Measurements from ENCODE around the gene NFIX. TPM values are rescaled to one million over a fixed set of nuclear protein-coding genes. Genes with fewer than 3 reads are reported as not detected.

The NFIX gene
- total and polyA plus RNA-seq, 2 of the 13 experiments (the other 11 are each of a cell fraction or from before 2014, with no cell fraction given): 3.4 to 5.4 TPM

GRCh38 chr19:13060964-13061927 lies 66.0 kb downstream of the NFIX start (continued):
- no peak; the same call in 1 of the 2 replicates for TF ChIP-seq KDM5A (IDR thresholded peaks at IDR 0.05; ENCODE audit: borderline replicate concordance, low read length)
- no peak for TF ChIP-seq ZNF207 (IDR thresholded peaks at IDR 0.05; ENCODE audit: borderline replicate concordance)
- 0 out of 2 replicates have a peak, but pooled peaks have one; percentile 12 for TF ChIP-seq ZNF670 (CRISPR knock-in tag; IDR thresholded peaks at IDR 0.05; ENCODE audit: borderline replicate concordance)
- TF ChIP-seq ZNF781 (CRISPR knock-in tag; IDR thresholded peaks at IDR 0.05; ENCODE audit: borderline replicate concordance, not compliant biosample characterization): no peak
- TF ChIP-seq, protein P1, sequence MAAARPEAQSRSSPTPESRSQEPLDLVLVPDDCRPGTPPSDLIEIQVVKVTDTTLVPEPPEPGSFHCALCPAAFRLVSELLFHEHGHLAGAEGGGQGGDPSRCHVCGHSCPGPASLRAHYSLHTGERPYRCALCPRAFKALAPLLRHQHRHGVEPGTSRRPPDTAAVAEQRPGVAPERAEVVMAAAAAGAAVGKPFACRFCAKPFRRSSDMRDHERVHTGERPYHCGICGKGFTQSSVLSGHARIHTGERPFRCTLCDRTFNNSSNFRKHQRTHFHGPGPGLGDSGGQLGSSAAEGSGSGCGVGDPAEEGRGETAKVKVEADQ (CRISPR knock-in tag; IDR thresholded peaks at IDR 0.05; ENCODE audit: borderline replicate concordance): no peak; the same call in 1 of the 2 replicates
- no peak for TF ChIP-seq KDM1A (CRISPR knock-in tag; IDR thresholded peaks at IDR 0.05)
- no peak for TF ChIP-seq ZSCAN21 (CRISPR knock-in tag; IDR thresholded peaks at IDR 0.05; ENCODE audit: borderline replicate concordance)
- peak; percentile 75; the same call in 1 of the 2 replicates for TF ChIP-seq MIER3 (CRISPR knock-in tag; IDR thresholded peaks at IDR 0.05; ENCODE audit: borderline replicate concordance)
- peak; percentile 57 for TF ChIP-seq UBTF (CRISPR knock-in tag; IDR thresholded peaks at IDR 0.05)
- TF ChIP-seq SP5 (CRISPR knock-in tag; IDR thresholded peaks at IDR 0.05; ENCODE audit: borderline replicate concordance, low read depth): no peak
- TF ChIP-seq ONECUT2 (CRISPR knock-in tag; IDR thresholded peaks at IDR 0.05): no peak
- peak; percentile 42; the same call in 1 of the 2 replicates for TF ChIP-seq ZMAT3 (CRISPR knock-in tag; conservative IDR thresholded peaks at IDR 0.05)
- no peak for TF ChIP-seq GMEB2 (CRISPR knock-in tag; IDR thresholded peaks at IDR 0.05; ENCODE audit: low read depth)
- no peak for TF ChIP-seq ZNF605 (CRISPR knock-in tag; IDR thresholded peaks at IDR 0.05)
- TF ChIP-seq ZNF251 (CRISPR knock-in tag; IDR thresholded peaks at IDR 0.05): no peak
- no peak for TF ChIP-seq SCMH1 (CRISPR knock-in tag; IDR thresholded peaks at IDR 0.05; ENCODE audit: borderline replicate concordance)
- TF ChIP-seq CBFB (CRISPR knock-in tag; IDR thresholded peaks at IDR 0.05): peak; percentile 45; the same call in 1 of the 2 replicates
- no peak; the same call in 1 of the 2 replicates for TF ChIP-seq ZNF619 (CRISPR knock-in tag; IDR thresholded peaks at IDR 0.05)
- peak; percentile 73 for TF ChIP-seq YY1 (IDR thresholded peaks at IDR 0.05; ENCODE audit: insufficient read depth, insufficient replicate concordance, low read depth, low read length)
- peak; percentile 66; the same call in 1 of the 2 replicates for TF ChIP-seq ZNF614 (CRISPR knock-in tag; IDR thresholded peaks at IDR 0.05; ENCODE audit: borderline replicate concordance)
- peak; percentile 49; the same call in 1 of the 2 replicates for TF ChIP-seq SALL1 (CRISPR knock-in tag; IDR thresholded peaks at IDR 0.05)
- TF ChIP-seq ZNF703 (CRISPR knock-in tag; IDR thresholded peaks at IDR 0.05; ENCODE audit: borderline replicate concordance): no peak
- TF ChIP-seq MNT (IDR thresholded peaks at IDR 0.05): no peak
